ENCODE data around the gene TLL2.
A peak's percentile ranks its signal among the peaks of the same experiment; 100 is the strongest.

Gene TLL2

GRCh38 chr10:96505150-96506136 is 8.3 kb downstream of the TLL2 start:
- no peak for DNase-seq

DNA sequence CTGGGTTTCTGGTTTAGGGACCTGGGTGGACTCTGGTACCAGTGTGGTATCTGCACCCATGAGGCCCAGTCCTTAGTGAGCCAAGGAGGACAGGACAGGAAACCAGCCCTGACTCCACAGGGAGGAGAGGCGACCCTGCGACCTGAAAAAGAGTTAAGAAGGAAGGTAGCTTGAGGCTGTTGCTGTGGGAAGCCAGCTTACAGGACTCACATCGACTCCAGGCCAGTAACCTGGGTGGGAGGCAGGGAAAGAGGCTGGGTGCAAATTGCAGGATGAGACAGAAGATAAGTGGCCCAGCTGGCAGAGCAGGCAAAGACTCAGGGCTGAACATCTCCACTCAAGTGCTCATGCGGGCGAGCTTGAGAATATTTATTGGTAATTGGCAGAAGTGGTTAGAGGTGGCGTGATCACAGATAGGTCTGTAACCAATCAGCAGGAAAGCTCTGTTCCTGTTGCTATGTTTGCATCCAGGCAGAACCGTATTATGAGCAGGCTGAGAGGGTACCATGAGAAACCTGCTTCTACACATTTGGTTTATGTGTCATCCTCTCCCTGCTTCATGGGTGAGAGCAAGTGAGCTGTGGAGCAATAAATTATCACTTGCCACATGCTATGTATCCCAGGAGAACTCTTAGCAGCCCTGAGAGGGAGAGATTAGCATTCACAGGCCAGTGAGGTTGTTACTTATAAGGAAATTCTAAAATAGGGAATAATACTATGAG is 11.0 kb downstream of the TLL2 start:
- DNase-seq, result no peak

GRCh38 chr10:96501985-96502384 is 11.7 kb downstream of the TLL2 start:
- DNase-seq, result no peak

GRCh38 chr10:96500519-96500918 is 13.2 kb downstream of the TLL2 start:
- no peak for DNase-seq

DNA sequence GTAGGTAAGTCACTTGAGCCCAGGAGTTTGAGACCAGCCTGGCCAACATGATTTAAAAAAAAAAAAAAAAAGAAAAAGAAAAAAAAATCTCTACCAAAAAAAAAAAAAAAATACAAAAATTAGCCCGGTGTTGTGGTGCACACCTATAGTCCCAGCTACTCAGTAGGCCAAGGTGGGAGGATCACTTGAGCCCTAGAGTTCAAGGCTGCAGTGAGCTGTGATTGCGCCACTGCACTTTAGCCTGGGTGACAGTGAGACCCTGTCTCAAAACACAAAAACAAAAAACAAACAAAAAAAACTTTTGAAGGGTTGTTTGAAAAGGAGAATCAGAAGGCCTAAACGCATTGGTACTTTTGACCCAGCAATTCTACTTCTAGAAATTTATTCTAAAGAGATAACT is 13.7 kb downstream of the TLL2 start:
- no peak for DNase-seq

GRCh38 chr10:96497391-96497790 is 16.3 kb downstream of the TLL2 start:
- DNase-seq, result no peak

DNA sequence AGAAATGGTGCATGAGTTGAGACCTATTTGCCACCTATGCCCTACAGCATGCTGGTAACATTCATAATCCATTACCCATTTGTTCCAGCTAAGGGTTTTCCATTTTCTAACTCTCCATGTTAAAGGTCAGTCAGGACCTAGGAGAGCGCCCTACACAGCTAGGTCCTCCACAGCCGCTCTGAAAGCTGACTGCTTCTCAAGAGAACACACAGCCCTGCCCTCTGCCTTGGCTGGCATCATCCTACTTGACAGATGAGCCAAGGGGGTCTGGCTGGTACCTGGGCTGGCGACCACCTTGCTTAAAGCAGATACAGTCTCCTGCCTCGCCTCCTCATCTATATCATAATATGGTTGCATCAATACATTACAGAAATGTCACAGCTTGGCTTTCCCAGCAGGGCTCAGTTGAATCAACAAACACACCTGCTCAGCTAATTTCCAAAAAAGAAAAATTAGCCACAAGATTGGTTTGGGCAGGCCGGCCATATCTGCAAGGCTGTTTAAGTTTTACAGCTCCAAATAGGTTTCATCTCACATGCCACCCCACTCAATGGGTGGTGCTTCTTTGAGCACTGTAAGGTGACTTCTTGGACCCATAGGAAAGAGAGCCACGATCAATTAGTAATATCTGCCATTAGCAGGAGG is 17.3 kb downstream of the TLL2 start:
- no peak for DNase-seq

GRCh38 chr10:96495544-96495943 is 18.2 kb downstream of the TLL2 start:
- no peak for DNase-seq

DNA sequence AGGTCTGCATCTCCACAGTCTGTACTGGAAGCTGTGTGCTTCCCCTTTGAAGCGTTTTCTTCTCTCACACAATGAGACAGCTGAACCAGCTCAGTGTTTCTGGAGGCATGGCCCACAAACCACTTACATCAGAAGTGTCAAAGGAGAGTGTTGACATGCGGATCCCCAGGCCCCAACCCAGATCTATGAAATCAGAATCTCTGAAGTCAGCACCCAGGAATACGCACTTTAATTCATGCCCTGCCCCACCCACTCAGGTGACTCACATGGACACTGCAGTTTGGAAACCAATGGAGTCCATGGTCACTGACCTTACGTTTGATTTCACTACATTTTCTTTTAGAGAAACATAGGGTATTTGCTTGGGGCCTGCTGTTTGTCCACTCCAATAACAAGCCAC is 19.0 kb downstream of the TLL2 start:
- no peak for DNase-seq

DNA sequence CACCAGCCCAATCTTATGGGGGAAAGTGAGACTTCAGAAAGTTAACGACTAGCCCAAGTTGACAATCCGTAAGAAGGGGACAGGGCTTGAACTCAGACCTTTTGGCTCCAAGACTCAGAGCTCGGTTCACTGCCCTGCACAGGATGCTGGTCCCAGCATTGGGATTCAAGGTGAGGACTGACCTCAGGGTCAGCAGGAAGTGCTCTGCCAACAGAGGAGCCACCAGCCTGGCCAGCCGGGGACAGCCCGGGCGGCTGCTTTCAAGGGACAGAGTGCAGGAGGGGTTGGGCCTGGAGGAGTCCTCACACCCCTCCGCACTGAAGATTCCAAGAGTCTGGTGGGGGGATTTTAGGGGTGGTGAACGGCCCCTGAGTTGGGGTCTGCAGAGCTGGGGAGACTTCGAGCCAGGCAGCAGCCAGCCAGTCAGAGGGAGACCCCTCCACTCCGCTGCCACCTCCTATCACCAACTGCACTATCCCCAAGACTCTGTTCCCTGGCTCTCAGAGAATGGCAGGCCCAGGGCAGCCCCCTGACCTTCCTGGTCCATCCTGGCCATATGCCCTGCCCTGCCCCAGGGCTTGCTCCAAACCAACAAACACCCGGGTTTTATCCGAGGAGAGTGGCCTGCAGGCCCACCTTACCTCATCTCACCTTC is 19.7 kb downstream of the TLL2 start:
- DNase-seq, result no peak

DNA sequence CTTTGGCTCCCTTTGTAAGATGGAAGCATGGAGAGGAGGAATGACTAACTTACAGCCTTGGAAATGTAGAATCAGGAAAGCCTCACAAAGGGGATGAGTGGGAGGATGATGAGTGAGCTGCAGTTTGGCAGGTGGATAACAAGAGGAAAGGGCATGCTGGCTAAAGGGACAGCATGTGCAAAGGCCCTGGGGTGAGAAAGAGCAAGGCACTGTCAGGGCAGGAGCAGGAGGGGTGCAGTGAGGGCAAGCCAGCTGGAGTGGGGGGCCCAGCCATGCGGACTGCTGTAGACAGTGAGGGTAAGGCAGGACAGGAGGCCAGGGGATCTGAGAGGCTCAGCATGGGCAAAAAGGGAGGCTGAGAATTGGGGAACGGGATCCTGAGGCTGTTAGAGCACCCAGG is 20.5 kb downstream of the TLL2 start:
- DNase-seq, result no peak

GRCh38 chr10:96491303-96491702 is 22.4 kb downstream of the TLL2 start:
- no peak for DNase-seq

DNA sequence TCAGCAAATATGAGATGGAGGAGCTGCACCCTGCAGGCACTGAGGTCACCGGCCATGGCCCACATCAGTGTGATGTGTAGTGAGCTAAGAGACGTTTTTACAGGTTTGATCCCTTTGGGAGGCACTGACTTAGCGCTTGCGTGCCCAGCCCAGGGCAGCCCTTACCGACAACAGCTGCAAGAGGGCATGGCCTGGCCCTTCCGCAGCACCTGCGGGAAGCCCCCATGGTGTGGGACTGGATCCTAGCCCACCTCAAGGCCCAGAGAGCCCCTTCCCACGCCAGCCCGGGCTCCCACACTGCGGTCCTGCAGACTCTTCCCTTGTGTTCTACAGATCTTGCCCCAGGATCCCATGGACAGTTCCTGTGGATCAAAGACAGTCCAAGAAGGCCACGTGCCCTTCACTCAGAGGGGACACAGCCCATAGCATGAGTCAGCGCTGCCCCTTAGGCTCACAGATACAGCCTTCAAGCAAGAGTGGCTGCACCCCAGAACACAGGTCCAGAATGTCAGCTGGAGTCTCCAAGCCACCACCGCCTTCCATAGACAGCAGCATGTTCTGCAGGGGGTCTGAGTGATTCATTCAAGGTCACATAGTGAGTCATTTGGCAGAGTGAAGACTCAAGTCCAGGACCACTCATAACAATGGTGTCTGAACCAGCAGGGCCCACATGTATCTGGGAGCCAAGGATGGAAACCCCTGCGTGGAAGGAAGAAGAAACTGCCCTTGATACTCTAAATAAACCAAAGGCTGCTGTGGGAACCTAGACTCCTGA is 25.4 kb downstream of the TLL2 start:
- no peak for DNase-seq

GRCh38 chr10:96482815-96483588 is 30.7 kb downstream of the TLL2 start:
- DNase-seq, result no peak

DNA sequence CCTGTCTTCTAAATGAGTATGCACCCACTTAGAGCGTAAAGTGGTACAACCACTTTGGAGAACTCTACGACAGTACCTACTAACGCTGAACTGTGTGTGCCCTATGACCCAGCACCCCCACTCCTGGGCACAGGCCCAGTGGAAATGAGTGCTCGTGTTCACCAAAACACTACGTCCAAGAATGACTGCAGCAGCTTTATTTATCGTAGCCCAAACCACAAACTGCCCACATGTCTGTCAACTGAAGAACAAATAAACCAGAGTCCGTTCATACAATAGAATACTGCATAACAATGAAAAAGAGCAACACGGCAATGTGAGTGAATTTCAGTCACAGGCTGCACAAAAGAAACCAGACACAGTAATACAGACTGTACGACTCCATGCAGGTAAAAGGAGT is 35.4 kb downstream of the TLL2 start:
- no peak for DNase-seq

DNA sequence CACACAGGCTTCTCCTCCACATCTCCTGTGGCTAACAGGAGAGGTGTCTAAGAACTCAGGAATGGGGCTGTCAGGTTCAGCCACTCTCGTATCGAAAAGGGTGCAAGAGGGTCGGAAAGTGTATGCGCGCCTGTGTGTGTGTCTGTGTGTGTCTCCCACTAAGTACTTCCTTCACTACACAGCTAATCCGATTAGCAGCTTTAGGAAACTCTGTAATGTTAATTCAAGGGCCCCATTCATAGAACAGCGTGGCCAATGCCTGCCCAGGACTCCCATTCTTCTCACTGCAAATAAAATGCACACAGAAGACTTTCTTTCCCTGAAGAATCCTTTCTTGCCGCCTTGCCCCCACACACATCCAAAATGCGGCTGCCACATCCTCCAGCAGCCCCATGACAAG is 39.9 kb downstream of the TLL2 start:
- no peak for DNase-seq

GRCh38 chr10:96470116-96470743 is 43.5 kb downstream of the TLL2 start:
- DNase-seq, result peak; percentile 49 to 51

- no peak for DNase-seq
Measured at GRCh38 chr10:96468845-96469244, 44.9 kb downstream of the TLL2 start.

- DNase-seq, result no peak
Measured at GRCh38 chr10:96465599-96465998, 48.1 kb downstream of the TLL2 start.

DNA sequence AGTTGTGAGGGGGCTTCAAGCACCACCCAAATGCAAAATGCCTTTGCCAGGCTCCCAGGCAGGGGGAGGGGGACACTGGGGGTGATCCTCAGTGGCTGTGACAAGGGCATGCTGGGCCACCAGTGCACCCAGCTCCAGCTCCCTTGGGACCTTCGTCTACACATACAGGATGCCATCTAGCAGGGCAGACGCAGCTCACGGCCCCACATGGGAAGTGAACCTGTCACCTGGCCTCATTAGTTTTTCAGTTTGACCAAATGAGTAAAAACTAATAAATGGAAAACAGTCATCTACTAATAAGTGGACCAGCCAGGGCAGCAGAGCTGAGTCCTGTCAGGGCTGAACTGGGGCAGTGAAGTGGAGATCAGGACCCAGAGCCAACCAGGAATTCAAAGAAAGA is 50.2 kb downstream of the TLL2 start:
- DNase-seq, result no peak

- no peak for DNase-seq
Measured at GRCh38 chr10:96462606-96463151, 51.0 kb downstream of the TLL2 start.

Data from activated T-cell treated with anti-CD3 and anti-CD28 coated beads, Interleukin-2, amount 50 U/mL, for 48 hours (primary cell).